Uterus (tissue), 2 donors: ENCODE results near the gene ZBTB7C.

Experiments
- CTCF ChIP-seq, 4 experiments: fragments of 200-600 bp in 2 of 4; fragments of 450-650 bp in 2 of 4; sonication (generic) in 2 of 4; IDR thresholded peaks; one replicate each; pipeline ENCODE4 v1.5.1; 2016 to 2019; ENCODE audit warnings: antibody characterized with exemption in 4 of 4, mild to moderate bottlenecking in 2 of 4, moderate library complexity in 1 of 4
- POLR2A ChIP-seq, 2 donors: fragments of 450-650 bp; IDR thresholded peaks; one replicate each; pipeline ENCODE4 v1.6.1; 2016; ENCODE audit warnings: antibody characterized with exemption in 2 of 2, mild to moderate bottlenecking in 1 of 2, moderate library complexity in 1 of 2

- TF ChIP-seq CTCF (IDR thresholded peaks at IDR 0.05) (no peak), POLR2A (IDR thresholded peaks at IDR 0.05) (no peak)
Measured at GRCh38 chr18:48312066-48312465, 97.1 kb downstream of the ZBTB7C start.
